Osteocyte (in vitro differentiated cells): Measurements from ENCODE around the gene MRPS6. TPM values are rescaled to one million over a fixed set of nuclear protein-coding genes. Genes with fewer than 3 reads are reported as not detected.

Experiments used
- DNase-seq: peaks from one replicate; pipeline ENCODE4 v3.0.0; 2021; ENCODE audit warnings: mixed read lengths; ENCODE audit not compliant: unreplicated experiment; ENCODE audit errors: extremely low spot score
- H3K27ac Mint-ChIP-seq: one replicate; pipeline ENCODE4 v1.8.0; 2021; ENCODE audit warnings: mild to moderate bottlenecking, mixed read lengths; ENCODE audit not compliant: unreplicated experiment
- H3K27me3 Mint-ChIP-seq: one replicate; pipeline ENCODE4 v1.8.0; 2021; ENCODE audit warnings: mixed read lengths; ENCODE audit not compliant: unreplicated experiment
- H3K36me3 Mint-ChIP-seq: one replicate; pipeline ENCODE4 v1.8.0; 2021; ENCODE audit warnings: mixed read lengths; ENCODE audit not compliant: unreplicated experiment
- H3K4me1 Mint-ChIP-seq: one replicate; pipeline ENCODE4 v1.8.0; 2021; ENCODE audit warnings: mixed read lengths; ENCODE audit not compliant: unreplicated experiment
- H3K4me3 Mint-ChIP-seq: one replicate; pipeline ENCODE4 v1.8.0; 2021; ENCODE audit warnings: mild to moderate bottlenecking, moderate library complexity, mixed read lengths; ENCODE audit not compliant: unreplicated experiment
- H3K9me3 Mint-ChIP-seq: one replicate; pipeline ENCODE4 v1.8.0; 2021; ENCODE audit warnings: mixed read lengths; ENCODE audit not compliant: unreplicated experiment
- CTCF ChIP-seq: fragments of 200-600 bp; sonication (generic); IDR thresholded peaks from 2 replicates; pipeline ENCODE4 v1.5.0; 2021; ENCODE audit warnings: antibody characterized with exemption, mild to moderate bottlenecking, moderate library complexity
- total RNA-seq: library from RNA; stranded (reverse); gene quantifications from 2 replicates; pipeline ENCODE4 v1.2.1, GENCODE V29; 2021

The MRPS6 gene
- total RNA-seq, 1 donor from 2014 or later: 124 TPM

- Mint-ChIP-seq H3K27ac (no peak overlapping the region), H3K36me3 (peaks cover 29% of the 10 kb centered on the region), H3K27me3 (no peaks in the 10 kb centered on the region), H3K9me3 (no peaks in the 10 kb centered on the region), H3K4me1 (peaks cover 46% of the 10 kb centered on the region), H3K4me3 (no peak overlapping the region)
- DNase-seq: no peak
- TF ChIP-seq CTCF: no peak
Observed at GRCh38 chr21:34088752-34089151, 15.4 kb downstream of the MRPS6 start.

GRCh38 chr21:34091032-34091431, 17.7 kb downstream of the MRPS6 start:
- no peak overlapping the region for H3K4me3 Mint-ChIP-seq
- DNase-seq: no peak
- no peaks in the 10 kb centered on the region for H3K9me3 Mint-ChIP-seq
- no peaks in the 10 kb centered on the region for H3K27me3 Mint-ChIP-seq
- H3K27ac Mint-ChIP-seq: no peak overlapping the region
- H3K4me1 Mint-ChIP-seq: peaks cover 47% of the 10 kb centered on the region
- peaks cover 40% of the 10 kb centered on the region for H3K36me3 Mint-ChIP-seq
- no peak for TF ChIP-seq CTCF

DNA sequence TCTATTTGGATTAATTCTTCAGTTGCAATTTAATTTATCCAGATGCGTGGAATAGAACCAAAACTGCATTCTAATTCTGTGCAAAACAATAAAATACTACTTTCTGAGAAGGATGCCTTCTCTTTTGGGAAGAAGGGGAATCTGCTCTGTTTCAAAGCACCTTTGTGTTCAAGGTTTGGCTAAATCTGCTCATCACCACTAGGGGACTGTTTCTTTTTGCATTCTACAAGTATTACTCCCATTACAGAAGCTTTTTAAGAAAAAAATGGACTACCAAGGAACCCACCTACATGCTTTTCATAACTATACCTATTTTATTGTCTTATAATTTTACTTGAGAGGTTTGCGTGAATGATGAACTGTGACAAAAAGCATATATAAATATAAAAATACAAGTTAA, 18.2 kb downstream of the MRPS6 start:
- no peak for DNase-seq
- peaks cover 43% of the 10 kb centered on the region for H3K36me3 Mint-ChIP-seq
- peak; percentile 43 for TF ChIP-seq CTCF
- H3K9me3 Mint-ChIP-seq: no peaks in the 10 kb centered on the region
- no peak overlapping the region for H3K4me3 Mint-ChIP-seq
- no peak overlapping the region for H3K27ac Mint-ChIP-seq
- H3K4me1 Mint-ChIP-seq: peaks cover 47% of the 10 kb centered on the region
- H3K27me3 Mint-ChIP-seq: no peaks in the 10 kb centered on the region

GRCh38 chr21:34092262-34092921, 19.0 kb downstream of the MRPS6 start:
- no peak for TF ChIP-seq CTCF
- H3K27ac Mint-ChIP-seq: peak overlapping the region; percentile 39
- H3K4me1 Mint-ChIP-seq: peaks cover 53% of the 10 kb centered on the region
- DNase-seq: no peak
- no peaks in the 10 kb centered on the region for H3K9me3 Mint-ChIP-seq
- H3K4me3 Mint-ChIP-seq: no peak overlapping the region
- peaks cover 51% of the 10 kb centered on the region for H3K36me3 Mint-ChIP-seq
- H3K27me3 Mint-ChIP-seq: no peaks in the 10 kb centered on the region

DNA sequence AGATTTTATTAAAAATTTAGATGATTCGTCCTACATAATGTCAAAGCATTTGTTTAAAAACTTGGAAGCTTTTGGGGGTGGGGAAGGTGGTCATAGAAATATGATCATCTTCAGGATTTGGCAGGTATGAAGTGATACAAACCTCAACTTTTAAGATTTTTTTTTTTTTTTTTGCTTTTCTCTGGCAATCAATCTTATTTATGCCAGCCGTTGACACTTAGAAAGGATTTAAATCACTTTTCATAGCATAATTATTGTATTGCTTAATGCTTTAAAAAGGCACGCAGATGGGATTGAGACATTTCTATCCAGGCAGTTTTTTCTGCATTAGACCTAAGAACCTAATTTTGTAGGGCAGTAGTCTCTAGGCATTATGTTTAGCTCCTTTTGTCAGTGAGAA, 19.7 kb downstream of the MRPS6 start:
- DNase-seq: no peak

More for the DNA sequence above, 19.7 kb downstream of the MRPS6 start:
- Mint-ChIP-seq H3K27me3 (no peaks in the 10 kb centered on the region), H3K27ac (no peak overlapping the region), H3K36me3 (peaks cover 57% of the 10 kb centered on the region), H3K4me3 (no peak overlapping the region), H3K4me1 (peaks cover 59% of the 10 kb centered on the region), H3K9me3 (no peaks in the 10 kb centered on the region)
- TF ChIP-seq CTCF: no peak
